Measurements from ENCODE around the gene ZNF627.

Gene ZNF627

GRCh38 chr19:11552666-11553372 is 44.5 kb upstream of the ZNF627 start:
- CTCF ChIA-PET, result interaction anchor here (0.6 kb wide), 1 partner anchor 123 kb away, joined by 4 read pairs; no protein-coding TSS in a partner anchor
- no peak for DNase-seq (ENCODE audit: low spot score)
- POLR2A ChIA-PET (ENCODE audit: low non-redundant PET), result no interaction called here
- TF ChIP-seq CTCF (conservative IDR thresholded peaks at IDR 0.05; ENCODE audit: low read depth), result no peak
- H3K27ac ChIP-seq, result peak overlapping the region; percentile 40

GRCh38 chr19:11554160-11554559 is 43.1 kb upstream of the ZNF627 start:
- CTCF ChIA-PET, result interaction anchor here (0.7 kb wide), 1 partner anchor 612 kb away, joined by 4 read pairs; no protein-coding TSS in a partner anchor
- H3K27ac ChIP-seq, result no peak overlapping the region
- POLR2A ChIA-PET (ENCODE audit: low non-redundant PET), result no interaction called here
- no peak for DNase-seq (ENCODE audit: low spot score)
- TF ChIP-seq CTCF (conservative IDR thresholded peaks at IDR 0.05; ENCODE audit: low read depth), result no peak

- ChIA-PET CTCF (interaction anchor here (0.6 kb wide), 2 partner anchors 36 to 292 kb away, joined by 3 to 6 read pairs; no protein-coding TSS in a partner anchor), POLR2A (ENCODE audit: low non-redundant PET) (no interaction called here)
- no peak for DNase-seq (ENCODE audit: low spot score)
- H3K27ac ChIP-seq, result 0 out of 2 replicates have a peak overlapping the region, but pooled peaks have one; percentile 0
- TF ChIP-seq CTCF (conservative IDR thresholded peaks at IDR 0.05; ENCODE audit: low read depth), result no peak
These were observed 42.0 kb upstream of the ZNF627 start for GRCh38 chr19:11555246-11555645.

- ChIA-PET POLR2A (ENCODE audit: low non-redundant PET) (interaction anchor here (0.6 kb wide), 1 partner anchor 264 kb away, joined by 3 read pairs; no protein-coding TSS in a partner anchor), CTCF (interaction anchor here (0.6 kb wide), 2 partner anchors 13 to 122 kb away, joined by 3 to 4 read pairs; partner anchors contain the start of gene ODAD3)
- TF ChIP-seq CTCF (conservative IDR thresholded peaks at IDR 0.05; ENCODE audit: low read depth), result no peak
- no peak for DNase-seq (ENCODE audit: low spot score)
- no peak overlapping the region for H3K27ac ChIP-seq
These were observed 40.5 kb upstream of the ZNF627 start for GRCh38 chr19:11556634-11557420.

GRCh38 chr19:11558881-11559828 is 38.1 kb upstream of the ZNF627 start, which contains the start of gene ELOF1:
ELOF1 (minus strand) TSS chr19:11559230; CDS start chr19:11554347, 4,883 bp downstream.
- peak within 1 kb of the TSS; percentile 66 for H3K27ac ChIP-seq
- ChIA-PET POLR2A (ENCODE audit: low non-redundant PET) (interaction anchor here (0.5 to 1.4 kb wide), 2 partner anchors 17 to 30 kb away, joined by 6 to 8 read pairs; partner anchors contain the start of gene ECSIT), CTCF (interaction anchor here (0.6 to 1.7 kb wide), 6 partner anchors 15 to 184 kb away, joined by 3 to 6 read pairs (median 4); no protein-coding TSS in a partner anchor)
- peak; percentile 99 for DNase-seq (ENCODE audit: low spot score)
- no peak for TF ChIP-seq CTCF (conservative IDR thresholded peaks at IDR 0.05; ENCODE audit: low read depth)
